NCI-H2196 (cell line): Measurements from ENCODE around the gene LRRC26.

Experiments
- DNase-seq: peaks from one replicate; lab custom pipeline; 2025; ENCODE audit not compliant: unreplicated experiment; lab: John Stamatoyannopoulos, UW

LRRC26 gene

GRCh38 chr9:137169896-137170358 lies at the start of gene LRRC26:
TSS of gene LRRC26 (minus strand) at chr9:137170051. CDS start at chr9:137169943, 108 bp downstream.
- no peak for DNase-seq

GRCh38 chr9:137218754-137219271 lies 49.0 kb upstream of the LRRC26 start:
- peak; percentile 64 for DNase-seq

- DNase-seq: no peak
Observed at GRCh38 chr9:137218212-137218753, 48.4 kb upstream of the LRRC26 start.

- DNase-seq: peak; percentile 91
Observed at GRCh38 chr9:137217276-137218211, 47.7 kb upstream of the LRRC26 start.

- no peak for DNase-seq
Observed at GRCh38 chr9:137216188-137216965, 46.5 kb upstream of the LRRC26 start.

- DNase-seq: no peak
Observed at GRCh38 chr9:137215196-137215986, 45.5 kb upstream of the LRRC26 start.

- DNase-seq: no peak
Observed at GRCh38 chr9:137214620-137215019, 44.8 kb upstream of the LRRC26 start.

- DNase-seq: peak; percentile 14
Observed at GRCh38 chr9:137213160-137214060, 43.6 kb upstream of the LRRC26 start.

GRCh38 chr9:137212520-137212919 lies 42.7 kb upstream of the LRRC26 start:
- no peak for DNase-seq

GRCh38 chr9:137211532-137211931 lies 41.7 kb upstream of the LRRC26 start:
- DNase-seq: no peak

- no peak for DNase-seq
Observed at GRCh38 chr9:137206602-137207001, 36.8 kb upstream of the LRRC26 start.

GRCh38 chr9:137205126-137206069 lies 35.5 kb upstream of the LRRC26 start, which contains the start of the genes NDOR1 and TMEM203:
TSS of gene NDOR1 (plus strand) at chr9:137205700. CDS start at chr9:137205778, 78 bp downstream.
TSS of gene TMEM203 (minus strand) at chr9:137205648. CDS start at chr9:137205414, 234 bp downstream.
- peak; percentile 91 for DNase-seq

GRCh38 chr9:137204731-137205125 lies 34.9 kb upstream of the LRRC26 start:
- DNase-seq: no peak

GRCh38 chr9:137202966-137203365 lies 33.1 kb upstream of the LRRC26 start:
- no peak for DNase-seq

GRCh38 chr9:137201205-137201868 lies 31.5 kb upstream of the LRRC26 start:
- DNase-seq: no peak

GRCh38 chr9:137200311-137201204 lies 30.7 kb upstream of the LRRC26 start, which contains the start of gene TPRN:
TSS of gene TPRN (minus strand) at chr9:137200741. CDS start at chr9:137200711, 30 bp downstream.
- DNase-seq: peak; percentile 99
